ENCODE results near the gene PRR35. TPM values are rescaled to one million over a fixed set of nuclear protein-coding genes. Genes with fewer than 3 reads are reported as not detected.

Gene PRR35
- total RNA-seq, result not detected

GRCh38 chr16:560204-560700 lies at the start of gene PRR35:
PRR35 (plus strand) TSS chr16:560394; CDS start chr16:563295, 2,901 bp downstream.
- intact Hi-C loops (cut with micrococcal nuclease), result no loop called here
- no peaks in the 10 kb centered on the region for H3K36me3 Mint-ChIP-seq (ENCODE audit: low read depth)
- H3K9me3 Mint-ChIP-seq, result no peaks in the 10 kb centered on the region
- CTCF ChIA-PET, result no interaction called here
- H3K4me1 Mint-ChIP-seq (ENCODE audit: low read depth), result no peaks in the 10 kb centered on the region
- H3K27me3 Mint-ChIP-seq (ENCODE audit: low read depth), result peaks cover 2% of the 10 kb centered on the region
- H3K27ac Mint-ChIP-seq, result no peak within 1 kb of the TSS
- H3K4me3 Mint-ChIP-seq, result no peak within 1 kb of the TSS
- no peak for DNase-seq

GRCh38 chr16:512802-513201 lies 47.4 kb upstream of the PRR35 start:
- DNase-seq, result no peak
- Mint-ChIP-seq H3K27ac (no peak overlapping the region), H3K4me3 (no peak overlapping the region), H3K9me3 (no peaks in the 10 kb centered on the region), H3K27me3 (ENCODE audit: low read depth) (no peaks in the 10 kb centered on the region), H3K36me3 (ENCODE audit: low read depth) (no peaks in the 10 kb centered on the region), H3K4me1 (ENCODE audit: low read depth) (no peaks in the 10 kb centered on the region)
- CTCF ChIA-PET, result no interaction called here
- intact Hi-C loops (cut with micrococcal nuclease), result no loop called here

- Mint-ChIP-seq H3K9me3 (no peaks in the 10 kb centered on the region), H3K36me3 (ENCODE audit: low read depth) (no peaks in the 10 kb centered on the region), H3K4me1 (ENCODE audit: low read depth) (no peaks in the 10 kb centered on the region), H3K4me3 (no peak overlapping the region), H3K27ac (no peak overlapping the region), H3K27me3 (ENCODE audit: low read depth) (no peaks in the 10 kb centered on the region)
- CTCF ChIA-PET, result no interaction called here
- DNase-seq, result no peak
- intact Hi-C loops (cut with micrococcal nuclease), result no loop called here
Measured at GRCh38 chr16:513950-514349, 46.2 kb upstream of the PRR35 start.

- Mint-ChIP-seq H3K4me1 (ENCODE audit: low read depth) (no peaks in the 10 kb centered on the region), H3K4me3 (no peak overlapping the region), H3K9me3 (no peaks in the 10 kb centered on the region), H3K36me3 (ENCODE audit: low read depth) (no peaks in the 10 kb centered on the region), H3K27me3 (ENCODE audit: low read depth) (no peaks in the 10 kb centered on the region), H3K27ac (no peak overlapping the region)
- intact Hi-C loops (cut with micrococcal nuclease), result no loop called here
- no peak for DNase-seq
- CTCF ChIA-PET, result no interaction called here
Measured at GRCh38 chr16:515175-515938, 44.8 kb upstream of the PRR35 start.

GRCh38 chr16:515939-516226 lies 44.3 kb upstream of the PRR35 start:
- no peak for DNase-seq
- no peaks in the 10 kb centered on the region for H3K27me3 Mint-ChIP-seq (ENCODE audit: low read depth)
- no peaks in the 10 kb centered on the region for H3K36me3 Mint-ChIP-seq (ENCODE audit: low read depth)
- H3K4me1 Mint-ChIP-seq (ENCODE audit: low read depth), result no peaks in the 10 kb centered on the region
- CTCF ChIA-PET, result no interaction called here
- no peaks in the 10 kb centered on the region for H3K9me3 Mint-ChIP-seq
- intact Hi-C loops (cut with micrococcal nuclease), result no loop called here
- no peak overlapping the region for H3K27ac Mint-ChIP-seq
- H3K4me3 Mint-ChIP-seq, result no peak overlapping the region

GRCh38 chr16:516301-516700 lies 43.9 kb upstream of the PRR35 start:
- H3K9me3 Mint-ChIP-seq, result no peaks in the 10 kb centered on the region
- no peaks in the 10 kb centered on the region for H3K4me1 Mint-ChIP-seq (ENCODE audit: low read depth)
- H3K27me3 Mint-ChIP-seq (ENCODE audit: low read depth), result no peaks in the 10 kb centered on the region
- CTCF ChIA-PET, result no interaction called here
- no peak overlapping the region for H3K27ac Mint-ChIP-seq
- intact Hi-C loops (cut with micrococcal nuclease), result no loop called here
- no peak for DNase-seq
- H3K36me3 Mint-ChIP-seq (ENCODE audit: low read depth), result no peaks in the 10 kb centered on the region
- no peak overlapping the region for H3K4me3 Mint-ChIP-seq

GRCh38 chr16:518858-519257 lies 41.3 kb upstream of the PRR35 start:
- Mint-ChIP-seq H3K4me3 (no peak overlapping the region), H3K27me3 (ENCODE audit: low read depth) (no peaks in the 10 kb centered on the region), H3K36me3 (ENCODE audit: low read depth) (no peaks in the 10 kb centered on the region), H3K27ac (no peak overlapping the region), H3K9me3 (no peaks in the 10 kb centered on the region), H3K4me1 (ENCODE audit: low read depth) (peaks cover 2% of the 10 kb centered on the region)
- DNase-seq, result no peak
- intact Hi-C loops (cut with micrococcal nuclease), result no loop called here
- CTCF ChIA-PET, result interaction anchor here (1.2 kb wide), 1 partner anchor 33 kb away, joined by 3 read pairs; no protein-coding TSS in a partner anchor

- Mint-ChIP-seq H3K36me3 (ENCODE audit: low read depth) (no peaks in the 10 kb centered on the region), H3K4me1 (ENCODE audit: low read depth) (peaks cover 8% of the 10 kb centered on the region), H3K27me3 (ENCODE audit: low read depth) (no peaks in the 10 kb centered on the region), H3K4me3 (no peak overlapping the region), H3K9me3 (no peaks in the 10 kb centered on the region), H3K27ac (no peak overlapping the region)
- no peak for DNase-seq
- intact Hi-C loops (cut with micrococcal nuclease), result no loop called here
- CTCF ChIA-PET, result interaction anchor here (1.1 kb wide), 1 partner anchor 35 kb away, joined by 3 read pairs; no protein-coding TSS in a partner anchor
Measured at GRCh38 chr16:519425-519824, 40.8 kb upstream of the PRR35 start.

GRCh38 chr16:519841-520687 lies 40.1 kb upstream of the PRR35 start:
- Mint-ChIP-seq H3K4me3 (no peak overlapping the region), H3K27ac (no peak overlapping the region), H3K36me3 (ENCODE audit: low read depth) (no peaks in the 10 kb centered on the region), H3K27me3 (ENCODE audit: low read depth) (no peaks in the 10 kb centered on the region), H3K4me1 (ENCODE audit: low read depth) (peaks cover 13% of the 10 kb centered on the region), H3K9me3 (no peaks in the 10 kb centered on the region)
- intact Hi-C loops (cut with micrococcal nuclease), result no loop called here
- DNase-seq, result no peak
- CTCF ChIA-PET, result interaction anchor here (1.1 kb wide), 1 partner anchor 35 kb away, joined by 3 read pairs; no protein-coding TSS in a partner anchor

- H3K4me3 Mint-ChIP-seq, result no peak overlapping the region
- CTCF ChIA-PET, result interaction anchor here (0.5 kb wide), 1 partner anchor 673 kb away, joined by 3 read pairs; no protein-coding TSS in a partner anchor
- no peaks in the 10 kb centered on the region for H3K27me3 Mint-ChIP-seq (ENCODE audit: low read depth)
- DNase-seq, result no peak
- peaks cover 21% of the 10 kb centered on the region for H3K4me1 Mint-ChIP-seq (ENCODE audit: low read depth)
- peaks cover 4% of the 10 kb centered on the region for H3K36me3 Mint-ChIP-seq (ENCODE audit: low read depth)
- intact Hi-C loops (cut with micrococcal nuclease), result no loop called here
- no peaks in the 10 kb centered on the region for H3K9me3 Mint-ChIP-seq
- H3K27ac Mint-ChIP-seq, result no peak overlapping the region
Measured at GRCh38 chr16:520847-521246, 39.3 kb upstream of the PRR35 start.

GRCh38 chr16:521381-522210 lies 38.6 kb upstream of the PRR35 start:
- CTCF ChIA-PET, result interaction anchor here (0.5 kb wide), 1 partner anchor 673 kb away, joined by 3 read pairs; no protein-coding TSS in a partner anchor
- H3K36me3 Mint-ChIP-seq (ENCODE audit: low read depth), result peaks cover 4% of the 10 kb centered on the region
- H3K9me3 Mint-ChIP-seq, result no peaks in the 10 kb centered on the region
- intact Hi-C loops (cut with micrococcal nuclease), result no loop called here
- DNase-seq, result no peak
- no peak overlapping the region for H3K27ac Mint-ChIP-seq
- peaks cover 22% of the 10 kb centered on the region for H3K4me1 Mint-ChIP-seq (ENCODE audit: low read depth)
- no peak overlapping the region for H3K4me3 Mint-ChIP-seq
- no peaks in the 10 kb centered on the region for H3K27me3 Mint-ChIP-seq (ENCODE audit: low read depth)

All from activated naive CD4-positive, alpha-beta T cell treated with anti-CD3 and anti-CD28 coated beads for 36 hours (primary cell).